HEK293 (cell line): ENCODE measurements around the gene TSHZ2.

Source experiments
- CTCF ChIA-PET: fragments of 350-600 bp; formaldehyde crosslinking; extraction: SDS; loops from one replicate; lab custom pipeline; 2021; ENCODE audit warnings: antibody characterized with exemption; lab: Yijun Ruan, JAX
- POLR2A ChIA-PET: fragments of 300-600 bp; formaldehyde crosslinking; extraction: SDS; loops from one replicate; lab custom pipeline; 2020; ENCODE audit warnings: antibody characterized with exemption, inconsistent platforms; lab: Yijun Ruan, JAX
- H3K27ac ChIP-seq: fragments of 200-500 bp; sonication (Bioruptor generic); 2 replicates; pipeline ENCODE4 v1.5.1; 2014; ENCODE audit warnings: low read depth, low read length, control low read depth, inconsistent platforms; ENCODE audit errors: extremely low read depth
- H3K36me3 ChIP-seq, 2 experiments: fragments of 200-500 bp in 1 of 2; sonication (Bioruptor generic) in 1 of 2; 1 replicate in 1 of 2; 2 replicates in 1 of 2; pipeline ENCODE4 v1.5.1; 2014 to 2017; ENCODE audit warnings: inconsistent platforms in 2 of 2, low read length in 2 of 2; ENCODE audit not compliant: control insufficient read depth in 2 of 2, insufficient read depth in 1 of 2
- H3K4me1 ChIP-seq: fragments of 200-500 bp; sonication (Bioruptor generic); 2 replicates; pipeline ENCODE4 v1.5.1; 2014; ENCODE audit warnings: mild to moderate bottlenecking, low read length, inconsistent platforms; ENCODE audit not compliant: control insufficient read depth, insufficient read depth
- H3K4me3 ChIP-seq: 2 replicates; pipeline ENCODE4 v1.5.1; 2011; ENCODE audit warnings: low read depth, mild to moderate bottlenecking, control low read depth, low read length, moderate library complexity
- H3K9me3 ChIP-seq: fragments of 200-500 bp; sonication (Bioruptor generic); 2 replicates; pipeline ENCODE4 v1.5.1; 2014; ENCODE audit warnings: low read depth, low read length, inconsistent platforms; ENCODE audit not compliant: control insufficient read depth, insufficient read depth
- OVOL3 ChIP-seq: fragments of 450-650 bp; formaldehyde crosslinking; IDR thresholded peaks from 2 replicates; pipeline ENCODE4 v1.5.1; 2016; ENCODE audit warnings: missing biosample characterization, missing genetic modification characterization
- PRDM1 ChIP-seq: fragments of 450-650 bp; formaldehyde crosslinking; IDR thresholded peaks from 2 replicates; pipeline ENCODE4; 2016; ENCODE audit warnings: missing biosample characterization, missing genetic modification characterization
- SCRT1 ChIP-seq: fragments of 450-650 bp; formaldehyde crosslinking; IDR thresholded peaks from 2 replicates; pipeline ENCODE4 v1.5.1; 2016; ENCODE audit warnings: missing biosample characterization, missing genetic modification characterization, borderline replicate concordance
- SCRT2 ChIP-seq: fragments of 450-650 bp; formaldehyde crosslinking; IDR thresholded peaks from 2 replicates; pipeline ENCODE4 v1.5.1; 2016; ENCODE audit warnings: missing biosample characterization, missing genetic modification characterization
- SP7 ChIP-seq: fragments of 450-650 bp; formaldehyde crosslinking; IDR thresholded peaks from 2 replicates; pipeline ENCODE4 v1.5.1; 2016; ENCODE audit warnings: missing biosample characterization, missing genetic modification characterization
- ZBTB48 ChIP-seq: fragments of 450-650 bp; formaldehyde crosslinking; IDR thresholded peaks from 2 replicates; pipeline ENCODE4 v1.5.1; 2016; ENCODE audit warnings: missing biosample characterization, missing genetic modification characterization
- ZBTB49 ChIP-seq: fragments of 450-650 bp; formaldehyde crosslinking; IDR thresholded peaks from 2 replicates; pipeline ENCODE4 v1.5.1; 2016; ENCODE audit warnings: missing biosample characterization, missing genetic modification characterization, low read depth
- ZBTB6 ChIP-seq: fragments of 450-650 bp; formaldehyde crosslinking; IDR thresholded peaks from 2 replicates; pipeline ENCODE4 v1.5.1; 2017; ENCODE audit warnings: missing biosample characterization, missing genetic modification characterization
- ZBTB8A ChIP-seq: fragments of 450-650 bp; formaldehyde crosslinking; IDR thresholded peaks from 2 replicates; pipeline ENCODE4 v1.5.1; 2016; ENCODE audit warnings: missing biosample characterization, missing genetic modification characterization
- ZEB2 ChIP-seq: fragments of 450-650 bp; formaldehyde crosslinking; IDR thresholded peaks from 2 replicates; pipeline ENCODE4 v1.5.1; 2016; ENCODE audit warnings: missing biosample characterization, missing genetic modification characterization
- ZFHX2 ChIP-seq: fragments of 450-650 bp; formaldehyde crosslinking; conservative IDR thresholded peaks from 2 replicates; pipeline ENCODE4 v1.5.1; 2016; ENCODE audit warnings: missing biosample characterization, missing genetic modification characterization
- ZFP3 ChIP-seq: fragments of 450-650 bp; formaldehyde crosslinking; IDR thresholded peaks from 2 replicates; pipeline ENCODE4 v1.5.1; 2016; ENCODE audit warnings: low read depth, missing biosample characterization, missing genetic modification characterization
- ZNF114 ChIP-seq: fragments of 450-650 bp; formaldehyde crosslinking; IDR thresholded peaks from 2 replicates; pipeline ENCODE4 v1.5.0; 2017; ENCODE audit warnings: missing biosample characterization, missing genetic modification characterization
- ZNF155 ChIP-seq: fragments of 450-650 bp; formaldehyde crosslinking; IDR thresholded peaks from 2 replicates; pipeline ENCODE4 v1.5.1; 2016; ENCODE audit warnings: missing biosample characterization, missing genetic modification characterization
- ZNF169 ChIP-seq: fragments of 450-650 bp; formaldehyde crosslinking; IDR thresholded peaks from 2 replicates; pipeline ENCODE4 v1.5.1; 2016; ENCODE audit warnings: missing biosample characterization, missing genetic modification characterization
- ZNF184 ChIP-seq: fragments of 450-650 bp; IDR thresholded peaks from 2 replicates; pipeline ENCODE4 v1.5.1; 2018; ENCODE audit warnings: missing biosample characterization, mild to moderate bottlenecking, missing genetic modification characterization
- ZNF214 ChIP-seq: fragments of 450-650 bp; formaldehyde crosslinking; IDR thresholded peaks from 2 replicates; pipeline ENCODE4 v1.5.1; 2017; ENCODE audit warnings: missing biosample characterization, mild to moderate bottlenecking, missing genetic modification characterization, borderline replicate concordance
- ZNF223 ChIP-seq: fragments of 450-650 bp; formaldehyde crosslinking; IDR thresholded peaks from 2 replicates; pipeline ENCODE4 v1.5.1; 2016; ENCODE audit warnings: missing biosample characterization, missing genetic modification characterization
- ZNF23 ChIP-seq: fragments of 450-650 bp; formaldehyde crosslinking; IDR thresholded peaks from 2 replicates; pipeline ENCODE4 v1.5.1; 2016; ENCODE audit warnings: missing biosample characterization, missing genetic modification characterization, borderline replicate concordance
- ZNF266 ChIP-seq: fragments of 450-650 bp; formaldehyde crosslinking; IDR thresholded peaks from 2 replicates; pipeline ENCODE4 v1.5.1; 2016; ENCODE audit warnings: missing biosample characterization, missing genetic modification characterization, low read depth
- ZNF292 ChIP-seq: fragments of 450-650 bp; formaldehyde crosslinking; IDR thresholded peaks from 2 replicates; pipeline ENCODE4 v1.5.1; 2016; ENCODE audit warnings: low read depth, missing biosample characterization, missing genetic modification characterization, borderline replicate concordance
- ZNF324 ChIP-seq: fragments of 450-650 bp; formaldehyde crosslinking; IDR thresholded peaks from 2 replicates; pipeline ENCODE4 v1.5.1; 2016; ENCODE audit warnings: missing biosample characterization, missing genetic modification characterization
- ZNF416 ChIP-seq: fragments of 450-650 bp; formaldehyde crosslinking; IDR thresholded peaks from 2 replicates; pipeline ENCODE4 v1.5.1; 2016; ENCODE audit warnings: missing biosample characterization, missing genetic modification characterization
- ZNF433 ChIP-seq: fragments of 450-650 bp; formaldehyde crosslinking; IDR thresholded peaks from 2 replicates; pipeline ENCODE4 v1.5.1; 2016; ENCODE audit warnings: missing biosample characterization, missing genetic modification characterization, low read depth
- ZNF501 ChIP-seq: fragments of 450-650 bp; formaldehyde crosslinking; IDR thresholded peaks from 2 replicates; pipeline ENCODE4 v1.5.1; 2016; ENCODE audit warnings: missing biosample characterization, missing genetic modification characterization
- ZNF621 ChIP-seq: fragments of 450-650 bp; formaldehyde crosslinking; IDR thresholded peaks from 2 replicates; pipeline ENCODE4 v1.5.1; 2017; ENCODE audit warnings: missing biosample characterization, missing genetic modification characterization
- ZNF624 ChIP-seq: fragments of 450-650 bp; formaldehyde crosslinking; IDR thresholded peaks from 2 replicates; pipeline ENCODE4 v1.5.1; 2017; ENCODE audit warnings: missing biosample characterization, missing genetic modification characterization
- ZNF777 ChIP-seq: fragments of 450-650 bp; formaldehyde crosslinking; IDR thresholded peaks from 2 replicates; pipeline ENCODE4 v1.5.1; 2017; ENCODE audit warnings: missing biosample characterization, missing genetic modification characterization, borderline replicate concordance
- ZNF830 ChIP-seq: fragments of 450-650 bp; IDR thresholded peaks from 2 replicates; pipeline ENCODE4 v1.5.0; 2018; ENCODE audit warnings: missing biosample characterization, missing genetic modification characterization, low read depth, mild to moderate bottlenecking, moderate library complexity

The TSHZ2 gene

GRCh38 chr20:53136473-53136872 is 164.3 kb downstream of the TSHZ2 start (continued):
- TF ChIP-seq ZNF23 (tag by site-specific recombination) (no peak), ZNF777 (tag by site-specific recombination) (no peak), ZNF621 (tag by site-specific recombination) (no peak)

GRCh38 chr20:53138454-53139262 is 166.5 kb downstream of the TSHZ2 start:
- Histone ChIP-seq H3K36me3 (no peaks in the 10 kb centered on the region), H3K27ac (no peak overlapping the region), H3K9me3 (no peaks in the 10 kb centered on the region), H3K4me1 (0 out of 2 replicates have a peak, but pooled peaks cover 4% of the 10 kb centered on the region), H3K4me3 (no peak overlapping the region)
- CTCF ChIA-PET, result interaction anchor here (0.6 to 0.7 kb wide), 2 partner anchors 11 to 612 kb away, joined by 3 to 4 read pairs; no protein-coding TSS in a partner anchor
- peak; percentile 87 for TF ChIP-seq ZFP3 (tag by site-specific recombination)
- TF ChIP-seq ZNF184 (tag by site-specific recombination), result no peak
- POLR2A ChIA-PET, result no interaction called here

GRCh38 chr20:53141201-53142050 is 169.3 kb downstream of the TSHZ2 start:
- Histone ChIP-seq H3K27ac (no peak overlapping the region), H3K4me1 (no peaks in the 10 kb centered on the region), H3K9me3 (no peaks in the 10 kb centered on the region), H3K36me3 (no peaks in the 10 kb centered on the region), H3K4me3 (no peak overlapping the region)
- ChIA-PET CTCF (interaction anchor here (0.5 kb wide), 1 partner anchor 81 kb away, joined by 3 read pairs; no protein-coding TSS in a partner anchor), POLR2A (interaction anchor here (1.3 kb wide), 1 partner anchor 12 kb away, joined by 3 read pairs; no protein-coding TSS in a partner anchor)
- TF ChIP-seq SCRT2 (tag by site-specific recombination) (peak; percentile 52; the same call in 1 of the 2 replicates), PRDM1 (tag by site-specific recombination) (no peak), ZNF433 (no peak), ZNF169 (tag by site-specific recombination) (no peak), ZNF501 (tag by site-specific recombination) (no peak), SP7 (0 out of 2 replicates have a peak, but pooled peaks have one; percentile 27), ZNF324 (no peak), ZNF624 (no peak), ZNF416 (tag by site-specific recombination) (no peak), ZNF114 (tag by site-specific recombination) (no peak), OVOL3 (tag by site-specific recombination) (no peak), ZBTB49 (tag by site-specific recombination) (no peak), ZNF830 (tag by site-specific recombination) (no peak), ZNF214 (tag by site-specific recombination) (no peak), ZNF292 (tag by site-specific recombination) (no peak), ZEB2 (tag by site-specific recombination) (no peak), ZBTB48 (tag by site-specific recombination) (no peak), ZBTB8A (peak; percentile 68), ZNF266 (tag by site-specific recombination) (no peak), ZFHX2 (peak; percentile 25; the same call in 1 of the 2 replicates), ZNF223 (tag by site-specific recombination) (no peak), ZBTB6 (tag by site-specific recombination) (0 out of 2 replicates have a peak, but pooled peaks have one; percentile 30), SCRT1 (peak; percentile 52; the same call in 1 of the 2 replicates), ZNF155 (no peak)
